Left ventricle myocardium inferior (tissue), 1 donor: ENCODE results near the gene PLGRKT. TPM values are rescaled to one million over a fixed set of nuclear protein-coding genes. Genes with fewer than 3 reads are reported as not detected.

Experiments
- DNase-seq: peaks from one replicate; pipeline ENCODE4 v3.0.0-alpha.2; 2020
- H3K27ac ChIP-seq: fragments of 200-600 bp; replicated peaks from 2 replicates; pipeline ENCODE4 v1.8.0; 2021
- H3K27me3 ChIP-seq: fragments of 200-600 bp; 2 replicates; pipeline ENCODE4 v1.8.0; 2021; ENCODE audit warnings: low read depth
- H3K36me3 ChIP-seq: fragments of 200-600 bp; 2 replicates; pipeline ENCODE4 v1.8.0; 2021
- H3K4me1 ChIP-seq: fragments of 200-600 bp; 2 replicates; pipeline ENCODE4 v1.8.0; 2021
- H3K4me3 ChIP-seq: fragments of 200-600 bp; 2 replicates; pipeline ENCODE4 v1.8.0; 2021; ENCODE audit warnings: mild to moderate bottlenecking, moderate library complexity
- H3K9me3 ChIP-seq: fragments of 200-600 bp; replicated peaks from 2 replicates; pipeline ENCODE4 v1.8.0; 2021
- CTCF ChIP-seq: fragments of 200-600 bp; IDR thresholded peaks from 2 replicates; pipeline ENCODE4 v1.8.0; 2021; ENCODE audit warnings: antibody characterized with exemption, mild to moderate bottlenecking, borderline replicate concordance
- intact Hi-C: fragments of 100-400 bp; cut with micrococcal nuclease; formaldehyde crosslinking; loops from one replicate; pipeline ENCODE4 v1.11.0; 2022
- total RNA-seq: library from RNA; stranded (reverse); fragmentation: NEBNext Ultra II Directional; extraction: Animal tissue kit (Norgen Biotek cat#: 25700); gene quantifications from one replicate; pipeline ENCODE4 v1.2.1, GENCODE V29; 2021
- donor health status: DM: no; HTN: yes; CAD: no; lungs with severe emphysema.

PLGRKT gene
- total RNA-seq, 1 donor from 2014 or later, result 34.3 TPM

- Histone ChIP-seq H3K4me3 (no peak overlapping the region), H3K9me3 (no peaks in the 10 kb centered on the region), H3K4me1 (no peaks in the 10 kb centered on the region), H3K27ac (no peak overlapping the region), H3K36me3 (peaks cover 9% of the 10 kb centered on the region), H3K27me3 (no peaks in the 10 kb centered on the region)
- DNase-seq, result no peak
- intact Hi-C loops, result no loop called here
- TF ChIP-seq CTCF, result peak; percentile 41
These were observed 12.6 kb downstream of the PLGRKT start for GRCh38 chr9:5425006-5425628.

GRCh38 chr9:5422276-5422675 is 15.4 kb downstream of the PLGRKT start:
- Histone ChIP-seq H3K36me3 (peaks cover 12% of the 10 kb centered on the region), H3K27ac (no peak overlapping the region), H3K4me1 (no peaks in the 10 kb centered on the region), H3K4me3 (no peak overlapping the region), H3K9me3 (no peaks in the 10 kb centered on the region), H3K27me3 (no peaks in the 10 kb centered on the region)
- DNase-seq, result no peak
- TF ChIP-seq CTCF, result no peak
- intact Hi-C loops, result no loop called here

GRCh38 chr9:5421163-5421562 is 16.6 kb downstream of the PLGRKT start:
- Histone ChIP-seq H3K27ac (no peak overlapping the region), H3K4me1 (no peaks in the 10 kb centered on the region), H3K9me3 (no peaks in the 10 kb centered on the region), H3K27me3 (no peaks in the 10 kb centered on the region), H3K4me3 (no peak overlapping the region), H3K36me3 (peaks cover 12% of the 10 kb centered on the region)
- no peak for DNase-seq
- intact Hi-C loops, result no loop called here
- no peak for TF ChIP-seq CTCF

- Histone ChIP-seq H3K4me1 (no peaks in the 10 kb centered on the region), H3K27me3 (no peaks in the 10 kb centered on the region), H3K4me3 (no peak overlapping the region), H3K36me3 (peaks cover 12% of the 10 kb centered on the region), H3K9me3 (no peaks in the 10 kb centered on the region), H3K27ac (no peak overlapping the region)
- intact Hi-C loops, result no loop called here
- DNase-seq, result no peak
- no peak for TF ChIP-seq CTCF
These were observed 17.7 kb downstream of the PLGRKT start for GRCh38 chr9:5419987-5420386.

- Histone ChIP-seq H3K27me3 (no peaks in the 10 kb centered on the region), H3K4me3 (no peak overlapping the region), H3K36me3 (peaks cover 13% of the 10 kb centered on the region), H3K4me1 (no peaks in the 10 kb centered on the region), H3K9me3 (peaks cover 9% of the 10 kb centered on the region), H3K27ac (no peak overlapping the region)
- intact Hi-C loops, result no loop called here
- TF ChIP-seq CTCF, result no peak
- no peak for DNase-seq
These were observed 19.2 kb downstream of the PLGRKT start for GRCh38 chr9:5418481-5418880.
